ENCODE results near the gene MUC15.

MUC15 gene

DNA sequence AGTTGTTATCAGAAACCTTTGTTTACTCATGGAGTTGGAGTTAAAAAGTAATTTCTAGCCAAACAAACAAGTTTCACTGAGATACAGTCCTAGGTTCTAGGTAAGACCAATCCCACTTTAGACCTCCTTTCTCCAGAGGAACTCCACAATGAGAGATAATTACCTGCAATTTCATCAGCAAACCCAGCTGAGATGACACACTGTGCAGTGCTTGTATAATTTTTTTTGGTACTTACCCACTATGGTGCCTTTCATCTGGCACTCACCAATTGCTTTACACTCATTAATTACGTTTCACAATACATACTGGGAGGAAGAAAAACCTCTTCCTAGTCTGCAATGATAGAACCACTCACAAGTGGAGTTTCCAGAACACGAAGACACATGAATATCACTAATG is 1.8 kb upstream of the MUC15 start:
- DNase-seq (ENCODE audit: low read depth, low spot score) = no peak

DNA sequence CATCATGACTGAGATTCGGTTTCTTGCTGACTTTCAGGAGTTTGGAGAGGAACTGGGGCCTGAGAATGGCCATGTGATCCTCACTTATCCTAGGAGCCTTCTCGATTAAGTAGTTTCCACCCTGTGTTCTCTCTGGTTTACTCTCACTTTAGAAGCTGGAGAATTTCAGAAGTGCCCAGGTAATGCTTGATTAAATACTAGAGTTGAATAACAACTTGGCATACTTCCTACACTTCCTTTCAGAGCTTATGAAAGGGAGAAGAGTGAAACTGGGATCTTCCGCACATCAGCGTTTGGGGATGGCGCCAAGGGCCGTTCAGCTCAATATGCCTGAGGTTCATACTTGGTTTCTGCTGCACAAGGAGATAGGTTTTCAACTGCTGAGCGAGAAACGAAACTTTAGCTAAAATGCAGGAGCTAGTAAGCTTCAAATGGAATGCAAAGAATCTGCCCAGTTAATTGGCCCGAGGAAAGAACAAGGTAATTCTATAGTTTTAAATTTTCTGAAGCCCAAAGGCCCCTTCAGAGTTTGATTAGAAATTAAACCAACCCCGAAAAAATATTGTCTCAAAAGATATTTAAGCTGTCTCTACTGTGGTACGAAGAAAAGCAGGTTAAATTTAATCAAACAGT is 823 bp upstream of the MUC15 start:
- DNase-seq (ENCODE audit: low read depth, low spot score) = peak; percentile 30

- DNase-seq (ENCODE audit: low read depth, low spot score) = no peak
Measured at GRCh38 chr11:26569646-26570045, 2.4 kb downstream of the MUC15 start.

GRCh38 chr11:26558190-26558589 is 13.9 kb downstream of the MUC15 start:
- DNase-seq (ENCODE audit: low read depth, low spot score) = no peak

GRCh38 chr11:26557666-26558065 is 14.4 kb downstream of the MUC15 start:
- DNase-seq (ENCODE audit: low read depth, low spot score) = no peak

DNA sequence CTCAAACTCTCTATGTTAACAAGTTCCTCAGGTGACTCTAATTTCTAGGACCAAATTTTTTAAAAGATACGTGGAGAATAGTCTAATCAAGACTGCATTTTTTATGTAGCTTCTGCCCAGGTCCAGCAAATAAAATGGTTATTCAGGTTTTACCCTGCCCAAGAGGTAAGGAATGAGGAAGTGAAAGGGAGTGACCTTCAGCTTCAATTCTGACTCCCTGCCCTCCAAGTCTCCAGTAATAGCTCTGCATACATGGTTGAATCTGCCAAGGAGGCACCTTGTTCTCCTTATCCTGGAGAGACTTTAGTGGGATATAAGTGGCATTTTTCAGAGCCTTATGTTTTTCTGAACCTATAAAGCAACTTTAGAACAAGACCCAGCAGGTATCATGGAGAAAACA is 15.5 kb downstream of the MUC15 start:
- no peak for DNase-seq (ENCODE audit: low read depth, low spot score)

DNA sequence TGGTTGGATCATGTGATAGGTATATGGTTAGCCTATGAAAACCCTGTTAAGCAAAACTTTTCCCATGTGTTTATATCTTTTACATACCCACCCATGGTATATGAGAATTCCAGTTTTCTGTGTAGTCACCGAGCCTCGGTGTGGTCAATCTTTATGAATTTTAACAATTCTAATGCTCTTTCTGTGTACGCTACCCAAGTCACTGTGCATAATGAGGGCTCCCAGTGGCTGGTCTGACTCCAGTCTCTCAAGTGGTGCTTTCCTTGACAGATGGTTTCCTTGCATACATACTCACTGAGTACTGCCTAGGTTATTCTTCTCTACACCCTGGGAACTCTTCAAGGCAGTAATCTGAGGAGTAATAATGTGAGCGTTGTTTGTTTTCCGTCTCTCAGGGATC is 17.6 kb downstream of the MUC15 start:
- DNase-seq (ENCODE audit: low read depth, low spot score) = no peak

DNA sequence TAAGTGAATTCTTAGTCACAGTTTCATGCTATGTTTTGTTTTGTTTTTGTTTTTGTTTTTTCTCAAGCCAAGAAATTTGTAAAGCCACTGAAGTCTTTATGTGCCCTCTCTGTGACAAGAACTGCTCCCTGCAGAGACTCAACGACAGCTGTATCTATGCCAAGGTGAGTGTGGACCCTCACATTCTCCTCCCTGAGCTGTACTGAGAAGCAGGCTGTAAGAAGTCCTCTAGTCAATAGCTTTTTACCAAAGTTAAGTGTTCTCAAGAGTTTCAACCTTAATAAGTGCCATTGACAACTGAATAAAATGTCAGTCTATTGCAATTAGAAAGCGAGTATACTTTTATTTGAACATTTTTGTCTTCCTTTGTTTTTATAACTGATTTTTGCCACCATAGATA is 18.9 kb downstream of the MUC15 start:
- no peak for DNase-seq (ENCODE audit: low read depth, low spot score)

DNA sequence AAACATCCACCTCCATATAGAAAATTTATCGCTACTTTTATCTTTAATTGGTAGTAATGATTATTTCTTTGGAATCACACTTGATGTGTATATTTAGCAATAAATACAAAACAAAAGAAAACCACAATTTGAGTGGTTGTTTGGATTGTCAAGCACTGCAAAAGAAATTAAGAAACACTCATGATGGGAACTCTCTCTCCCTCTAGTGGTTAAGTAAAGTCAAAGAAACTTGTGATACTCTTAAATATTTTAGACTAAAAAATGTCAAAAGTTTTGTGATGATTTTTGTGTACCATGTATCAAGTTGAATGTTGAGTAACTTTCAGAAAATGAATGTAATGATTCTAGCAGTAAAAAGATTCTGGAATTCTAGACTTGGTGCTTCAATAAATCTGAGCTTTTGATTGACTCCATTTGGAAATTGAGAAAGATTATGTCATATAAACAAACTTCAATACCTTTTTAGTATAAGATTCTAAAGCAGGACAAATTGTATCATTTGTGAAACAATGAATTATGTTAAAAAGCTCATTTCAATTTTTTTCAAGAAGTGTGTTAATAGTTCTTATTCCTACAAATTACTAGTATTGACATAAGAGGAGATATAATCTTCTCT is 20.8 kb downstream of the MUC15 start:
- DNase-seq (ENCODE audit: low read depth, low spot score) = no peak

DNA sequence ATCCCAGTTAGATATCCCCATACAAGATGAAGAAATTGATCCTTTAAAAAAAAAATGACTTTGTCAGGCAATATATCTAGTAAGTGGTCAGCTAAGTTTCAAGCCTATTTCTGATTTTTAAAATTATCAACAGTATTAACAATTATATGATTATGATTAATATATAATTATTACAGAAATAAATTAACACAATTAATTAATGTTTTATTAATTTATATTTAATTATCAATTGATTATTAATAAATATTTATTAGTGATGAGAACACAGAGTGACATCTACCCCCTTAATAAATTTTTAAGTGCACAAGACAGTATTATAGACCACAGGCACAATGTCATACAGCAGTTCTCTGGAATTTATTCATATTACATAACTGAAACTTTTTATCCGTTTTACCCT is 22.0 kb downstream of the MUC15 start:
- no peak for DNase-seq (ENCODE audit: low read depth, low spot score)

DNA sequence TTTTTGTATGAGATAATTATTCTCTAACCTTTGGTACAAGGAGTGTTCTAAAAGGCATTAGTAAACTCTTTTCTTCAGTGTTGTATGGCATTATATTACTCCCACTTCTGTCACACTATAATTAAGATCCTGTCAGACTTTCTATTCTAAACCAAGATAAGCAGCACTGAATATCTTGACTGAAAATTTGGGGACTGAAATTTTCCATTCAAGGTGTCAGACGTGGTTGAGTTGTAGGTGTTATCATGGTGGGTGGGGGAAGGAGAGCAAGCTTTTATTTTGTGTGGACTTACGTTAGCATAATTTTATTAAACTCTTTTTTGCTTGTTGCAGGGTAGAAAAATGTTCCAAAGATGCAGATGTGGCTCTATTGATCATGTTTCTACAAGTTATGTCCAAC is 22.9 kb downstream of the MUC15 start:
- DNase-seq (ENCODE audit: low read depth, low spot score) = no peak

- DNase-seq (ENCODE audit: low read depth, low spot score) = no peak
Measured at GRCh38 chr11:26541870-26542269, 30.2 kb downstream of the MUC15 start.

- no peak for DNase-seq (ENCODE audit: low read depth, low spot score)
Measured at GRCh38 chr11:26539517-26539916, 32.5 kb downstream of the MUC15 start.

GRCh38 chr11:26537341-26537740 is 34.7 kb downstream of the MUC15 start:
- peak; percentile 1 for DNase-seq (ENCODE audit: low read depth, low spot score)

- no peak for DNase-seq (ENCODE audit: low read depth, low spot score)
Measured at GRCh38 chr11:26527685-26528084, 44.4 kb downstream of the MUC15 start.

GRCh38 chr11:26522912-26523610 is 49.0 kb downstream of the MUC15 start:
- DNase-seq (ENCODE audit: low read depth, low spot score) = peak; percentile 64

DNA sequence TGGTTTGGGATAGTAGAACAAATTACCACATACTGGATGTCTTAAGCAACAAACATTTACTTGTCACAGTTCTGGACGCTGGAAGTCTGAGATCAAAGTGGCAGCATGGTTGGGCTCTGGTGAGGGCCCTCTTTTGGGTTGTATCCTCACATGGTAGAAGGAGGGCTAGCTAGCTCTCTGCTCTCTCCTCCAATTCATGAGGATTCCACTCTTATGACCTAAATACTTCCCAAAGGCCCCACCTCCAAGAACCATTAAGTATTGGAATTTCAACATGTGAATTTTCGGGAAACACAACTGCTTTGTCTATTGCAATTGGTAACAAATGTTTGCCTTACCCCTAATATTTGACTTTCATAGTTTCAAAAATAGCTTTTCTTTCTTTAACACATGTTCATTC is 52.6 kb downstream of the MUC15 start:
- DNase-seq (ENCODE audit: low read depth, low spot score) = no peak

GRCh38 chr11:26512196-26512595 is 59.9 kb downstream of the MUC15 start:
- DNase-seq (ENCODE audit: low read depth, low spot score) = no peak

DNA sequence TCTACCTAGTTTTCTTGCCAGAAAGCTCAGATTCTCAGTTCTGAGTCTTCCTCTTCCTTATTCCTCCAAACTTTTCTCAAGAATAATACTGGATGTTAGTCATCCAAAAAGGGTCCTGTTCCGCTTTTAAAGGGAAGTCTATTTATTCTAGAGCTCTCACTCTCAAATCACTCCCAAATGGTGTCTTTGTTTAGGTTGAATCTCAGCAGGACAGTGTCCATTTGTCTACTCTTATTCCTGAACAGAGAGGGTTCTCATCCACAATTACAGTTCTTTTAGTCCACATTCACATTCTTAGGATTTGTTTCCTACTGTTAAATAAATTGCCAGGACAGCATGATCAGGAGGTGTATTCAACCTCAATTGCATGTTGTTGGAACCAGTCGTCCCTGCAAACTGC is 61.3 kb downstream of the MUC15 start:
- DNase-seq (ENCODE audit: low read depth, low spot score) = no peak

DNA sequence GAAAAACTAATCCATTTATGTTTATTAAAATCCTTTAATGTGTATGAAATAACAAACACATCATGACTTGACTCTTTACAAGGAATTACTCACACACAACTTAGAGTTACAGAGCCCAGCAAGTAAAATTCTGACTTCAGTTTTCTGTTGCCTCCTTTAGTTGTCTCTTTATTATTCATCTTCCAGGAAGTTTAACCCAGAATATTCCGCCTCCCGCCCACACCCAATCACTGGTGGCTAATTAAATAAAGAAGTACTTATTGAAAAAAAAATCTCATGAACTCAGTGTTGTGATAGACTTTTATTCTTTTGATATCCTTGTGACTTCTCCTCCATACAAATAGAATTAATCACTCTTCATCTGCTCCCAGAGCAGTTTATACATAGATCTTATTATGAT is 61.9 kb downstream of the MUC15 start:
- DNase-seq (ENCODE audit: low read depth, low spot score) = no peak

All from ELF-1 (cell line).